Raji (cell line): Measurements from ENCODE around the gene KIF23.

ENCODE experiments used
- POLR2A ChIP-seq: IDR thresholded peaks from 2 replicates; pipeline ENCODE4 v1.6.1; 2011; ENCODE audit warnings: low read depth, low read length, control low read depth; ENCODE audit not compliant: insufficient read depth

The KIF23 gene

DNA sequence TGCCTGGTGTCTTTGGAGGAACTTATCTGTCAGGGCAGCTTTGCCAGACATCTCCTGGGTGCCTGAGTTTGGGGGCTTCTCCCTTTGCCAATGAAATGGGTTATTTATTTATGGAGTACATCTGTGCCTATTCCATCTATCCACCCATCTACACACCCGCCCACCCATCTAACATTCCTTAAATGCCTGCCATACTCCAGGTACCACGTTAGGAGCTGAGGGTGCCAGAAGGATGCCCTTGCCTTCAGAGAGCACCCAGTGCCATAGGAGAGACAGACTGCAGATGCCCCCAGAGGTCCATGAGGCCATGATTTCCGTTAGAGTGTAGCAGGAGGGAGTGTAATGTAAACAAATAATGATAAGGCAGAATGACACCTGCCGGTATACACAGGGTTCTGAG, 21.8 kb upstream of the KIF23 start:
- TF ChIP-seq POLR2A: no peak

DNA sequence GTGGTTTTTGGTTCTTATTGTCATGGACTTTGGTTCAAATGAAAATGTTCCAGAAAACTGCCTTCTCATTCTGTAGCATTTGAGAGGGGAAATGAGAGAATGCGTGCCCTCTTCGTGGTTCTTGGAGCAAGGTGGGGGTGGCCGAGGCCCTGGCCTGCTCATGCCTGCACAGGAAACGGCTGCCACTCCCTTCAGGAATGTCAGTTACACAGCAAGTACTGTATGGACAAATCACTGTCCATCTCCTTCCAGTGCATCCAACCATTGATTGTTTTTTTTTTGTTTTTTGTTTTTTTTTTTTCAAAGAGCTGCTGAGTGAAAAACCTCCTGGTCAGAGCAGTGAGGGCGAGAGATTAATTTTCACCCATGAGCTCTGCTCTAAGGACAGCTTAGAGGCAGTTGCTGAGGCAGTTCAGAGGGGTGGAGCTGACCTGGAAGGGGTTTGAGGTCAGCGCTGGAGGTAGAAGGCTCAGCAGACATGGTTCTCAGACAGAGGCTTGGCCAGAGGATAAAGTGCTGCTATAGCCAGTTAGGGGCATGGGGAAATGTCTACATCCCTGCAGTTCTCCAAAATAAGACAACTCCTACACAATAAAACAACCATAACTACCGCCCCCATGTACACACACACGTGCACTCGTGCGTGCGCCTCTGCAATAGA, 20.2 kb upstream of the KIF23 start:
- TF ChIP-seq POLR2A: no peak

DNA sequence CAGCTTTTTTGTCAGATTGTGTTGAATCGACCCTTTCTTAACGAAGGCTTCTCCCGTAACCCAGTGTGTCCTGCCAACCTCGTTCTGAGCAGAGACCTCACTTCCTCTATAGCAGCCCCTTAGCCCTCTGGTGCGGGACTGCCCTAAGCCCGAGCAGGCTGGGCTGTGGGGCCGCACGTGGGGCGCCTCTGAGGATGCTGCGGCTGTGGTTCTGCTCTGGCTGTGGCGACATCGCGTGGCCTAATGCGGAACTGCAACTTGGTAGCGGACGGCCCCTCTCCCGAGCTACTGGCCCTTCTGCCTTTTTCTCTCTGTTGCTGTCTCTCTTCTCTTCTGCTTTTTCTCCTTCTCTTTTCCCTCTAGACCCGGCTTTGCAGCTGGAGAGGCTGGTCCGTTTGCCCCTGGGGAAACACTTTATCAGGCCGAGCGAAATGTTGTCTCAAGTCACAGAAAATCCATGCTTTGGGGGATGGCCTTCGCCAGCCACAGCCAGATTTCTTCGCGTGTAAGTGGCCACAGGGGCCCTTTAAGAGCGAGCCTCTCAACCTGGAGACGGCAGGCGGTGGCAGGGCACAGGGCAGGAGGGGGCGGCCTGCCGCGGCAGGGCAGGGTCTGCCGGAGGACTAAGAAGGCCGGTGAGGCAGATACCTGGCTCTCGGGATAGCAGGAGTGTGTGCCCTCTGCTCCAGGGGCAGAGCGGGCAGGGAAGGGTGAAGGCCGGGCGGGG, 19.4 kb upstream of the KIF23 start:
- no peak for TF ChIP-seq POLR2A

DNA sequence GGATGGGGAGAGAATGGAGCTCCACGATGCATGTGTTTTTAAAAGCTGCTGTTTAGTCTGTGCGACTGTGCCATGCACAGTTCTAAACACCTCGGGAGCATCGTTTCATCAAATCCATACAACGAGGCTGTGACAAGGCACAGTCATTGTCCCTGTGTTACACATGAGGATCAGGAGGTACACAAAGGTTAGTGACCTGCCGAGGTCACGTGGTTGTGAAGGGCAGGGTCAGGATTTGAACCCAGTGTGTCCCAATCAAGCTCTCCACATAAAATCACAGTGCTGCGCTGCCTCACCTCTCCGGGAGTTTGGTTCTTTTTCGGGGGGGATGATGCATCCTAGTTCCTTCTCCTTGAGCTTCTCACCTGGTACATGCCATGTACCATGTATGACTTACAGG, 18.7 kb upstream of the KIF23 start:
- no peak for TF ChIP-seq POLR2A

DNA sequence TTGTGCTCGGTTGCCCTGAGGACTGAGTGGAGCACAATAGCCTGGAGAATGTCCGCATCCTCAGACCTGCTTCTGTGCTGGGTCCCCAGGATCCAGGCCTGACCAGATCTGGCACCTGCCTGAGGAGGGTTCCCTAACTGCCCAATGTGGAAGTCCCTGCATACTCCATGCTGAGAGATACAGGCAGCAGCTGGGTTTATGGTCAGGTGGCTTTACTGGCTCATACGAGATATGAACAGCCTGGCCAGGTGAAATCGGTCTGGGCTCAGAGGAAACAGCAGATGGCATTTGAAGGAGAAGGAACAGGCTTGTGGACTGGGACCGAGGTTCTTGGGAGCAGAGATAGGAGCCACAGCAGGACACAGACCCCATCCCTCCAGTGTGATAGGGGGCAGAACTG, 18.2 kb upstream of the KIF23 start:
- TF ChIP-seq POLR2A: no peak

DNA sequence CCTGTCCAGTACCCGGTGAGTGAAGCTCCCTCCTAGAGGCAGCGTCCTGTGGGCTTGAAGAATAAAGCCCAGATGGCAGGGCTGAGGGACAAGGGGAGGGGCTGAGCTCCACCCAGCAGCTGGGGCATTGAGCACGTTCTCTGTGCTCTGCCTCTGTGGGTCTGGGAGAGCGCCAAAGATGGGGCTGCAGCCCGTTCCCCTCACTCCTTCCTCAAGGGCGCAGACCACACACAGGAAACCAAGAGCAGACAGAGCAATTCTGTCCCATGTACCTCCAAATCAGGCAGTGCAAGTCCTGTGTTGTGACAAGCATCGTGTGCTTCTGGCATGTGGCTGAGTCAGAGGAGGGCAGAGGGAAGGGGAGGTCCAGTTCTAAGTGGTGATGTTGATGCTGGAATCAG, 15.7 kb upstream of the KIF23 start:
- no peak for TF ChIP-seq POLR2A

DNA sequence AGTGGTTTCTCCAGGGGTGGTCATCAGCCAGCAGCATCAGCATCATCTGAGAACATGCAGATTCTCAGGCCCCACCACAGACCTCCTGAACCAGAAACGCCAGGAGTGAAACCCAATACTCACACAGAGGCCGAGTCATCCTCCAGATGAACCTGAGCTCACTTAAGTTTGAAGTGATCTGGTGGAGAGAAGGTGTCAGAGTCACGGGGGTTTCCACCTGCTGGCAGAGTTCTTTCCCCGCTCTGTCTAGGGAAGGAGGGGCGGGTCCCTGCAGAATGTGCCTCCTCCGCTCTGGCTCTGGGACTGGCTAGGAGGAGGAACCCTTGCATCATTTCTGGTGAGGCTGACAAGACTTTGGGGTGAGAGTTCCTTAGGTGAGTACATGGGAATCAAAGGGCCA, 13.3 kb upstream of the KIF23 start:
- no peak for TF ChIP-seq POLR2A

DNA sequence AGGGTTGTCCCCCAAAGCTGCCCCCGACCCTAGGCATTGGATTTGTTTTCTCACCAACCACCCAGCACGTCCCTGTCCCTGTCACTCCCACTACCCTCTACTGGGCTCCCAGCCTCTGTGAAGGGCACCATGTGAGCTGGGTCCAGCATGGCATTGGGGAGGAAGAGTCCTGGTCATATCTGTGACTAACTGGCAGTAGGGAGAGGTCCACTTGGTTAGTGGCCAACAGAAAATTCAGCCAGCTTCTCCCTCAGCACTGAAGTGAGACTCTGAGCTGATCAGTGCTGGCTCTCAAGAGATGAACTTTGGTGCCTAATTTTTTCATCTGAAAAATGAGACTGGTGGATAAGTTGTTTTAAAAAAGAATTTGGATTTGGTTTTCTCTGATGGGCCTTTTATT, 11.3 kb upstream of the KIF23 start:
- TF ChIP-seq POLR2A: no peak

DNA sequence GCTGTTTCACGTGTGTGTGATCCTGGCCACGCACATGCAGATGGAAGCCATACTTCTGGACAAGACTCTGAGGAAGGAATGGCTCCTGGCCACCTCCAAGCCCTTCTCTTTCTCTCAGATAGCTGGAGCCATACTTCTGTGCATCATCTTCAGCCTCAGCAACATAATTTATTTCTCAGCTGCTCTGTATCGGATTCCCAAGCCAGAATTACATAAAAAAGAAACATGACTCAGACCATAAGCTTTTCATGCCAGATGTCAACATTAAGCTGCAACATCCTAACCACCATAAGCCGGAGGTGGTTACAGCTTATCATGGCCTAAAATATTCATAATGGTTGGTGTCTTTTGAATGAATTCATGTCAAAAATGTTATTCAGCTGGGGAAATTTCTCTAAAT, 10.6 kb upstream of the KIF23 start:
- TF ChIP-seq POLR2A: no peak

DNA sequence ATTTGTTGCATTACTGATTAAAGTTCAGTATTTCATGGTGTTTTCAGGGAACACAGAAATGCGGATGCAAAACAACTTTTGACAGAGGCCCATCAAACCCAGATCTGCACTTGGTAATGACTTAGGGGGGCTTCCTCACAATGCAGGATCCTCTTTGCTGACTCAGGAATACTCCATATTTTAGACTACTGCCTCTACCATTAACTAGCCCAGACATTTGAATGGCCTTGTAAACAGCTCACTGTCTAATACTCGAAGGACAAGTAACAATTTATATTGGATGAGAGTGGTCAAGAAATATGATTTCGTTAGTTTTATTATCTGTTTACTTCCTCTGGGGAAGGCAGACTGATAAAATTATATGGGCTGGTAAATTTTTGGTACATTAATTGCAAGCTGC, 9.0 kb upstream of the KIF23 start:
- TF ChIP-seq POLR2A: no peak

DNA sequence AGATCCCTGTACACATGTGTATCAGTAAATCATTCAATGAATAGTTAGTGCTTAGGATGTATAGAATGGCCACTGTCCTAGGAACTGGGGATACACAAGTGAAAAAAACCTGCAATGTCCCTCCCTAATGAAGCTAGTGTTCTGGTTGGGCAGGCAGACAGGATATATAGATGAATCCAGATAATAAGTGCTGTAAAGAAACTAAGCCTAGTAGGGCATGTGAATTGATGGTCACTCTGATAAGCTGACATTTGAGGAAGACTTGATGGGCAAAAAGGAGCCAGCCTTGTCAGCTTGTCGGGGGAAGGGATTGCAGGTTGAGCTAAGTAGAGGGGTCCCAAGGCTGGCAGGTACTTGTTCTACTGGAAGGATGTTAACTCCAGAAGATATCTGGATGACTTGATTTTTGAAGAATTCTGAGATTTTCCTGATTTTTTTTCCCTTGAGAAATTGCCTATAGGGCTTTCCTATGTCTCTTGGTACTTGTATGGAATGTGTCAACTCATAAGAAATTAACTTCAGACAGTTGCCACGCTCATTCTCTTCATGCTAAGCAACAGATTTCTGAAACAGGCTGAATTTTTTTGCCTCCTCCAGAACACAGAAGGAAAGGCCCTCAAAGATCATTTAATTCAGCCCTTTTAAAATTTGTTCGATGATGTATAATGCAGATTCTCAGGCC, 6.3 kb upstream of the KIF23 start:
- TF ChIP-seq POLR2A: no peak

DNA sequence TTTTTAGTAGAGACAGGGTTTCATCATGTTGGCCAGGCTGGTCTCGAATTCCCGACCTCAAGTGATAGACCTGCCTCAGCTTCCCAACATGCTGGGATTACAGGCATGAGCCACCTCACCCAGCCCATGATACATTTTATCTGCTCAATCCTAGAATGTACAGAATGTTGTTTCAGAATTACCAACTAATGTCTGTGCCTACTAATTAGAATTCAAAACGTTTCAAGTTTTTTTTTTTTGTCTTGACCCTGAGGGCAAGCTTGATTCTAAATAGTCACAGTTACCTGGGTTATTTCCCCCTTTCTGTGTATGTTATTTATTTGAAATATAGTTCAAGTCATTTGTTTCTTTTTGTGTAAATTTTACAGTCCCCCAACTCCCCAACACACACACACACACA, 5.3 kb upstream of the KIF23 start:
- no peak for TF ChIP-seq POLR2A

DNA sequence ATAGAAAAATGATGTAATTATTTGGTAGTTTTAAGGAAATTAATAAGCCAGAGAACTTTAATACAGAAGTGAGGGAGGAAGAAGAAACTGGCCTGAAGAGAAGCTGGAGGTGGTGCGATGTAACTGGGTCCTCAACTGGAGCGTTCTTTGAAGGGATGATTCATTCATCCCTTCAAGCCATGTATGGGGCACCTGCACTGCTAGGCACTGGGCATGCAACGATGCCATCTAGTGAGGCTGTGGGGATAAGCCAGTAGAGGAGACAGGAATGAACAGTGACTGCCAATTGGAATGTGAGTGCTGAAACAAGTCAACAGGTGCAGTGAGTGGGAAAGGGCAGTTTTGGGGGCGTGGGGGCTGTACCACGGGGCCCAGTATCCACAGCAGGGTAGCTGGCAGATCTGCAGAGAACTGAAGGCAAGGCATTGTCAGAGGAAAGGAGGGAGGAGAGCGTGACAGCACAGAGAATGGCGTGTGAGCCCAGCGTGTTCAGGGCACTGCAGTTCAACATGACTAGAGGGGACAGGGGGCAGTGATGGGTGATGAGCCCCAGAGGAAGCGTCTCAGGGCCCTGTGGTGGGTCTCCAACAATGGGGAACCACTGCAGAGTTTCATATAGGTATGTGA, 3.8 kb upstream of the KIF23 start:
- no peak for TF ChIP-seq POLR2A

DNA sequence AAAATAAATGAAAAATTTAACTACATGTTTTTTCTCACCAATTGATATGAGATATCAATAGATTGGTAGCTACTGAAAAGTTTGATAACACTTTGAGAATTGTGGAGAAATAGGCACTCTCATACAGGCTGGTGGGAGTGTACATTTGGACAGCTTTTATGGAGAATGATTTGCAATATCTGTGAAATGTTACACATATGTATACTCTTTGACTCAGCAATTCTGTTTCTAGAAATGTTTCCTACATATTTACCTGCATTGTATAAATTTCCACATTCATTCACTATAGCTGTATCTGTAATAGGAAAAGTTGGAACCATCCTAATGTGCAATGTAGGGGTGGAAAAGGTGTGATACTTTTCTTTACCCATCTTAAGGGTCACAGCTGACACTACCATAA, 1.9 kb upstream of the KIF23 start:
- TF ChIP-seq POLR2A: no peak

DNA sequence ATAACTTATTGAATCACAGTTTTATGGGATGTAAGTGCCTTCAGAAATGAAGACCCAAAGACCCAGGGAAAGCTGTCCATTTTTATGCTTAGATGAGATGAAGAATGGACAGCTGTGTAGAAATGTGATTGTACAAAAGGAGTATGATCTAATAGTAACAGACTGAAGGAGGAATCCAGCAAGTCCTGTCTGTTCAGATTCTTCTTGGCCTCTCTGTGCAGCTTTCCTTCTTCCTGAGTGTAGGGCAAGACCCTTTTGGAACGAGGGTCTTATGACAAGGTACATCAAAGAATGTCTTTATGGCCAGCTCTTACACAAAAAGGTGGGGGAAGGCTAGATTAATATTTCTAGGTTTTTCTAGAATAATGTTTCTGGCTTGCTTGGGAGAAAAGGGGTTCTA, 1.4 kb upstream of the KIF23 start:
- no peak for TF ChIP-seq POLR2A

DNA sequence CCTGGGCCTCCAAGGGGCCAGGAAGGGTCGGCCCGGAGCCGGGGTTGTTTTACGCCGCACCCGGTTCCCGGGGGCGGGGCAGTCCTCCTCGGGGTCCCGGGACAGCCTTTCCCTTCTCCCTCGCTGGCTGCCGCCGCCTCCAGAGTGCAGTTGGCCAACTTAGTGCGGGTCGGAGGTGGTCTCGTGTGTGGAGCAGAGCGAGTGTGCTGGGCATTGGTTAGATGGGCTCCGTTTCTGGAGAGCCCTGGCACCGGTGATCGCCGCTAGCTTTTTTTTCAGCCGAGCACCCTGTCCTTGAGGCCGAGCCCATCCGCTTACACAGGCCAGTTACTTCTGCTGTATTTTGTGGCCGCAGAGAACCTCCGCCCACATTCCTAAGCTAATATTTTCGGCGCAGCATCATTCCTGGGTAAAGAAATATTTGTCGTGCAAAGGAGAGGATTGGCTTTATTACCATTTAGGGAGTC, 585 bp downstream of the KIF23 start:
- TF ChIP-seq POLR2A: no peak
